Measurements from ENCODE around the gene MEX3C.

MEX3C gene

GRCh38 chr18:51197661-51198424, at the start of gene MEX3C:
TSS of gene MEX3C (minus strand) at chr18:51197681. CDS start at chr18:51197320, 361 bp downstream.
- peak; percentile 99 to 100 for DNase-seq (ENCODE audit: low read depth in 2 of 2, low spot score in 1 of 2)

- DNase-seq (ENCODE audit: low read depth in 2 of 2, low spot score in 1 of 2): no peak
Observed at GRCh38 chr18:51241226-51241625, 43.7 kb upstream of the MEX3C start.

- DNase-seq (ENCODE audit: low read depth in 2 of 2, low spot score in 1 of 2): no peak
Observed at GRCh38 chr18:51236225-51236624, 38.7 kb upstream of the MEX3C start.

GRCh38 chr18:51235009-51235789, 37.7 kb upstream of the MEX3C start:
- DNase-seq (ENCODE audit: low read depth in 2 of 2, low spot score in 1 of 2): peak in 1 of 2 donors; percentile 8

- DNase-seq (ENCODE audit: low read depth in 2 of 2, low spot score in 1 of 2): no peak
Observed at GRCh38 chr18:51234117-51235008, 36.9 kb upstream of the MEX3C start.

- DNase-seq (ENCODE audit: low read depth in 2 of 2, low spot score in 1 of 2): no peak
Observed at GRCh38 chr18:51229328-51229727, 31.8 kb upstream of the MEX3C start.

- no peak for DNase-seq (ENCODE audit: low read depth in 2 of 2, low spot score in 1 of 2)
Observed at GRCh38 chr18:51227660-51228059, 30.2 kb upstream of the MEX3C start.

GRCh38 chr18:51226587-51227350, 29.3 kb upstream of the MEX3C start:
- DNase-seq (ENCODE audit: low read depth in 2 of 2, low spot score in 1 of 2): no peak

- DNase-seq (ENCODE audit: low read depth in 2 of 2, low spot score in 1 of 2): no peak
Observed at GRCh38 chr18:51226068-51226467, 28.6 kb upstream of the MEX3C start.

- no peak for DNase-seq (ENCODE audit: low read depth in 2 of 2, low spot score in 1 of 2)
Observed at GRCh38 chr18:51212606-51213005, 15.1 kb upstream of the MEX3C start.

GRCh38 chr18:51211552-51211951, 14.1 kb upstream of the MEX3C start:
- peak in 1 of 2 donors; percentile 21 for DNase-seq (ENCODE audit: low read depth in 2 of 2, low spot score in 1 of 2)

- no peak for DNase-seq (ENCODE audit: low read depth in 2 of 2, low spot score in 1 of 2)
Observed at GRCh38 chr18:51196811-51197660, 445 bp downstream of the MEX3C start.

GRCh38 chr18:51196118-51196810, 1.2 kb downstream of the MEX3C start:
- DNase-seq (ENCODE audit: low read depth in 2 of 2, low spot score in 1 of 2): peak in 1 of 2 donors; percentile 40

GRCh38 chr18:51195451-51196117, 1.9 kb downstream of the MEX3C start:
- no peak for DNase-seq (ENCODE audit: low read depth in 2 of 2, low spot score in 1 of 2)

GRCh38 chr18:51195086-51195450, 2.4 kb downstream of the MEX3C start:
- no peak for DNase-seq (ENCODE audit: low read depth in 2 of 2, low spot score in 1 of 2)

GRCh38 chr18:51194604-51195003, 2.9 kb downstream of the MEX3C start:
- no peak for DNase-seq (ENCODE audit: low read depth in 2 of 2, low spot score in 1 of 2)

GRCh38 chr18:51193621-51194287, 3.7 kb downstream of the MEX3C start:
- no peak for DNase-seq (ENCODE audit: low read depth in 2 of 2, low spot score in 1 of 2)

GRCh38 chr18:51192696-51193095, 4.8 kb downstream of the MEX3C start:
- no peak for DNase-seq (ENCODE audit: low read depth in 2 of 2, low spot score in 1 of 2)
